Fibroblast of lung (primary cell): ENCODE data around the gene LAMC3. TPM values are rescaled to one million over a fixed set of nuclear protein-coding genes. Genes with fewer than 3 reads are reported as not detected.

Source experiments
- DNase-seq, 2 donors: peaks; one replicate each; pipeline versions ENCODE4 v3.0.0 to v3.0.0-alpha.2; 2010; ENCODE audit warnings: low read depth in 2 of 2
- H2AFZ ChIP-seq: 2 replicates; pipeline ENCODE4 v1.5.1; 2012; ENCODE audit warnings: low read length, control low read depth, inconsistent platforms
- H3K27ac ChIP-seq: 2 replicates; pipeline ENCODE4 v1.5.1; 2011; ENCODE audit warnings: low read length, control low read depth; ENCODE audit not compliant: insufficient read depth
- H3K27me3 ChIP-seq: 2 replicates; pipeline ENCODE4 v1.5.1; 2011; ENCODE audit warnings: mild to moderate bottlenecking, low read length; ENCODE audit not compliant: control insufficient read depth, insufficient read depth
- H3K36me3 ChIP-seq: 2 replicates; pipeline ENCODE4 v1.5.1; 2011; ENCODE audit warnings: low read length; ENCODE audit not compliant: control insufficient read depth, insufficient read depth
- H3K4me1 ChIP-seq: 2 replicates; pipeline ENCODE4 v1.5.1; 2011; ENCODE audit warnings: low read length; ENCODE audit not compliant: control insufficient read depth, insufficient read depth; ENCODE audit errors: extremely low read depth
- H3K4me2 ChIP-seq: 2 replicates; pipeline ENCODE4 v1.5.1; 2011; ENCODE audit warnings: low read length, control low read depth; ENCODE audit not compliant: insufficient read depth; ENCODE audit errors: extremely low read depth
- H3K4me3 ChIP-seq, 4 experiments: fragments of 200-600 bp in 1 of 4; sonication (generic) in 1 of 4; replicated peaks in 1 of 4; 2 replicates each; pipeline ENCODE4 v1.5.1; 2011 to 2016; ENCODE audit warnings: low read length in 4 of 4, low read depth in 3 of 4, mild to moderate bottlenecking in 3 of 4, control low read depth in 2 of 4, inconsistent platforms in 1 of 4, mixed read lengths in 1 of 4; ENCODE audit not compliant: insufficient read depth in 1 of 4; ENCODE audit errors: control extremely low read depth in 1 of 4
- H3K79me2 ChIP-seq: 2 replicates; pipeline ENCODE4 v1.5.1; 2012; ENCODE audit warnings: mild to moderate bottlenecking, low read length, inconsistent platforms; ENCODE audit not compliant: control insufficient read depth, insufficient read depth
- H3K9ac ChIP-seq: 2 replicates; pipeline ENCODE4 v1.5.1; 2011; ENCODE audit warnings: mild to moderate bottlenecking, low read length, control low read depth; ENCODE audit not compliant: insufficient read depth
- H3K9me3 ChIP-seq: 2 replicates; pipeline ENCODE4 v1.5.1; 2012; ENCODE audit warnings: low read depth, low read length; ENCODE audit not compliant: control insufficient read depth, insufficient read depth
- H4K20me1 ChIP-seq: 2 replicates; pipeline ENCODE4 v1.5.1; 2011; ENCODE audit warnings: low read length; ENCODE audit not compliant: control insufficient read depth, insufficient read depth; ENCODE audit errors: extremely low read depth
- EZH2 ChIP-seq: IDR thresholded peaks from 2 replicates; pipeline ENCODE4 v1.5.1; 2012; ENCODE audit warnings: low read length, control low read depth, mild to moderate bottlenecking; ENCODE audit errors: missing control alignments
- polyA plus RNA-seq, 2 donors: library from polyadenylated mRNA; depleted of rRNA in 1 of 2; stranded (reverse) in 1 of 2; unstranded in 1 of 2; fragments of >200 nt; gene quantifications; 2 replicates each; pipeline ENCODE4 v1.2.1, GENCODE V29; 2011 to 2012; ENCODE audit warnings: missing spikeins in 1 of 2
- total RNA-seq: library from RNA; depleted of rRNA; stranded (reverse); fragments of >200 nt; gene quantifications from 2 replicates; pipeline ENCODE4 v1.2.1, GENCODE V29; 2014
- TF ChIP-seq, protein P1 (sequence below), 2 donors: IDR thresholded peaks in 1 of 2; conservative IDR thresholded peaks in 1 of 2; 1 replicate in 1 of 2; 2 replicates in 1 of 2; pipeline ENCODE4 v1.5.1; 2011 to 2012; ENCODE audit warnings: low read length in 2 of 2, control low read depth in 1 of 2, inconsistent platforms in 1 of 2, low read depth in 1 of 2, mild to moderate bottlenecking in 1 of 2

The LAMC3 gene
- total and polyA plus RNA-seq, 2 donors (not counting 1 experiment from before 2014, with no cell fraction given), result 0.17 to 1.4 TPM

GRCh38 chr9:130983970-130984369, 25.0 kb upstream of the LAMC3 start:
- no peak for TF ChIP-seq EZH2
- TF ChIP-seq, protein P1, sequence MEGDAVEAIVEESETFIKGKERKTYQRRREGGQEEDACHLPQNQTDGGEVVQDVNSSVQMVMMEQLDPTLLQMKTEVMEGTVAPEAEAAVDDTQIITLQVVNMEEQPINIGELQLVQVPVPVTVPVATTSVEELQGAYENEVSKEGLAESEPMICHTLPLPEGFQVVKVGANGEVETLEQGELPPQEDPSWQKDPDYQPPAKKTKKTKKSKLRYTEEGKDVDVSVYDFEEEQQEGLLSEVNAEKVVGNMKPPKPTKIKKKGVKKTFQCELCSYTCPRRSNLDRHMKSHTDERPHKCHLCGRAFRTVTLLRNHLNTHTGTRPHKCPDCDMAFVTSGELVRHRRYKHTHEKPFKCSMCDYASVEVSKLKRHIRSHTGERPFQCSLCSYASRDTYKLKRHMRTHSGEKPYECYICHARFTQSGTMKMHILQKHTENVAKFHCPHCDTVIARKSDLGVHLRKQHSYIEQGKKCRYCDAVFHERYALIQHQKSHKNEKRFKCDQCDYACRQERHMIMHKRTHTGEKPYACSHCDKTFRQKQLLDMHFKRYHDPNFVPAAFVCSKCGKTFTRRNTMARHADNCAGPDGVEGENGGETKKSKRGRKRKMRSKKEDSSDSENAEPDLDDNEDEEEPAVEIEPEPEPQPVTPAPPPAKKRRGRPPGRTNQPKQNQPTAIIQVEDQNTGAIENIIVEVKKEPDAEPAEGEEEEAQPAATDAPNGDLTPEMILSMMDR (conservative IDR thresholded peaks at IDR 0.05 in 1 of 2, IDR thresholded peaks at IDR 0.05 in 1 of 2; ENCODE audit: low read depth in 1 of 2, low read length in 2 of 2), result no peak
- Histone ChIP-seq H3K79me2 (no peaks in the 10 kb centered on the region), H3K9ac (no peak overlapping the region), H3K27me3 (peaks cover 12% of the 10 kb centered on the region), H3K4me2 (no peak overlapping the region), H3K9me3 (no peaks in the 10 kb centered on the region), H3K4me1 (no peaks in the 10 kb centered on the region), H4K20me1 (no peaks in the 10 kb centered on the region), H3K4me3 (no peak overlapping the region), H2AFZ (no peak overlapping the region), H3K36me3 (no peaks in the 10 kb centered on the region), H3K27ac (no peak overlapping the region)
- DNase-seq, result no peak

GRCh38 chr9:130984521-130984920, 24.5 kb upstream of the LAMC3 start:
- H3K27ac ChIP-seq, result no peak overlapping the region
- DNase-seq, result no peak
- no peaks in the 10 kb centered on the region for H3K4me1 ChIP-seq
- H3K4me3 ChIP-seq, result no peak overlapping the region
- peaks cover 12% of the 10 kb centered on the region for H3K27me3 ChIP-seq
- no peaks in the 10 kb centered on the region for H4K20me1 ChIP-seq
- no peak overlapping the region for H2AFZ ChIP-seq
- no peak overlapping the region for H3K4me2 ChIP-seq
- H3K79me2 ChIP-seq, result no peaks in the 10 kb centered on the region
- H3K36me3 ChIP-seq, result no peaks in the 10 kb centered on the region
- TF ChIP-seq, protein P1 (conservative IDR thresholded peaks at IDR 0.05 in 1 of 2, IDR thresholded peaks at IDR 0.05 in 1 of 2; ENCODE audit: low read depth in 1 of 2, low read length in 2 of 2), result no peak
- no peak for TF ChIP-seq EZH2
- no peak overlapping the region for H3K9ac ChIP-seq
- no peaks in the 10 kb centered on the region for H3K9me3 ChIP-seq

DNA sequence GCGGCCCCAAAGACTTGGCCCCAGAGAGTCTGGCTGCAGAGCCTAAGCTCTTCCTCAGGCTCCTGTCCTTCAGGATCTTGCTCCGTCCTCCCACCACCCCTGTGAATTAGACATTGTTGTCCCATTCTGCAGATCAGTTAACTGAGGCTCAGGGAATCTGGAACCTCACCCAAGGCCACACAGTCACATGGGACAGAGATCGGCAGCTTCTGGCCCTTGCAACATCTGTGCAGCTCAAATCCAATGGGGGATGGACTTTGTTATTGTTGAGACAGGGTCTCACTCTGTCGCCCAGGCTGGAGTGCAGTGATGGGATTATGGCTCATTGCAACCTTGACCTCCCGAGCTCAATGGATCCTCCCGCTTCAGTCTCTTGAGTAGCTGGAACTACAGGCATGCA, 23.9 kb upstream of the LAMC3 start:
- H2AFZ ChIP-seq, result no peak overlapping the region
- DNase-seq, result no peak
- TF ChIP-seq, protein P1 (conservative IDR thresholded peaks at IDR 0.05 in 1 of 2, IDR thresholded peaks at IDR 0.05 in 1 of 2; ENCODE audit: low read depth in 1 of 2, low read length in 2 of 2), result no peak
- no peak for TF ChIP-seq EZH2
- H3K9me3 ChIP-seq, result no peaks in the 10 kb centered on the region
- H3K4me1 ChIP-seq, result no peaks in the 10 kb centered on the region
- H3K27me3 ChIP-seq, result peaks cover 12% of the 10 kb centered on the region
- H3K9ac ChIP-seq, result no peak overlapping the region
- H3K36me3 ChIP-seq, result no peaks in the 10 kb centered on the region
- no peaks in the 10 kb centered on the region for H4K20me1 ChIP-seq
- H3K79me2 ChIP-seq, result no peaks in the 10 kb centered on the region
- no peak overlapping the region for H3K4me2 ChIP-seq
- H3K27ac ChIP-seq, result no peak overlapping the region
- H3K4me3 ChIP-seq, result no peak overlapping the region
